Spleen (tissue), 11 donors: ENCODE results near the gene ATP6V0E1. TPM values are rescaled to one million over a fixed set of nuclear protein-coding genes. Genes with fewer than 3 reads are reported as not detected.

Experiments
- DNase-seq: peaks from one replicate; pipeline ENCODE4 v3.0.0-alpha.2; 2020
- H3K27ac ChIP-seq, 8 donors: fragments of 200-600 bp; sonication (generic) in 7 of 8; 1 replicate in 4 of 8; 2 replicates in 4 of 8; pipeline versions ENCODE4 v1.5.0 to v1.8.0; 2016 to 2021; ENCODE audit warnings: inconsistent platforms in 4 of 8, mild to moderate bottlenecking in 4 of 8, moderate library complexity in 1 of 8
- H3K27me3 ChIP-seq, 7 donors: fragments of 200-600 bp; sonication (generic) in 6 of 7; replicated peaks in 1 of 7; 1 replicate in 4 of 7; 2 replicates in 3 of 7; pipeline versions ENCODE4 v1.5.0 to v1.8.0; 2016 to 2021; ENCODE audit warnings: inconsistent platforms in 3 of 7, mild to moderate bottlenecking in 1 of 7
- H3K36me3 ChIP-seq, 6 donors: fragments of 200-600 bp; sonication (generic) in 5 of 6; 1 replicate in 4 of 6; 2 replicates in 2 of 6; pipeline versions ENCODE4 v1.5.0 to v1.8.0; 2016 to 2021; ENCODE audit warnings: inconsistent platforms in 2 of 6
- H3K4me1 ChIP-seq, 6 donors: fragments of 200-600 bp; sonication (generic) in 5 of 6; 1 replicate in 3 of 6; 2 replicates in 3 of 6; pipeline versions ENCODE4 v1.5.0 to v1.8.0; 2016 to 2021; ENCODE audit warnings: inconsistent platforms in 3 of 6
- H3K4me3 ChIP-seq, 8 donors: fragments of 200-600 bp; sonication (generic) in 7 of 8; 1 replicate in 4 of 8; 2 replicates in 4 of 8; pipeline versions ENCODE4 v1.5.0 to v1.8.0; 2016 to 2021; ENCODE audit warnings: inconsistent platforms in 4 of 8, mild to moderate bottlenecking in 4 of 8, moderate library complexity in 2 of 8
- H3K9me3 ChIP-seq, 8 donors: fragments of 200-600 bp; sonication (generic) in 7 of 8; 1 replicate in 4 of 8; 2 replicates in 4 of 8; pipeline versions ENCODE4 v1.5.0 to v1.8.0; 2016 to 2021; ENCODE audit warnings: inconsistent platforms in 4 of 8
- CTCF ChIP-seq, 11 experiments: fragments of 200-600 bp in 7 of 11; fragments of 450-650 bp in 4 of 11; sonication (generic) in 4 of 11; IDR thresholded peaks in 8 of 11; conservative IDR thresholded peaks in 3 of 11; 1 replicate in 7 of 11; 2 replicates in 4 of 11; pipeline versions ENCODE4 v1.4.0 to v1.8.0; 2016 to 2021; ENCODE audit warnings: antibody characterized with exemption in 11 of 11, inconsistent platforms in 4 of 11, mild to moderate bottlenecking in 1 of 11
- POLR2A ChIP-seq, 3 donors: fragments of 450-650 bp; IDR thresholded peaks; one replicate each; pipeline ENCODE4 v1.5.1; 2017; ENCODE audit warnings: antibody characterized with exemption in 3 of 3, mild to moderate bottlenecking in 1 of 3
- POLR2AphosphoS5 ChIP-seq, 3 donors: sonication (generic); formaldehyde crosslinking; IDR thresholded peaks; one replicate each; pipeline ENCODE4 v1.5.1; 2017; ENCODE audit warnings: antibody characterized with exemption in 3 of 3
- WGBS, 5 donors: extraction: QIAGEN DNeasy Blood & Tissue Kit in 3 of 5; methylation state at CpG; one replicate each; pipeline versions ENCODE4 v1.1.5 to v1.1.7; 2013 to 2018; 5-methylcytosine and 5-hydroxymethylcytosine counted together
- intact Hi-C: fragments of 100-400 bp; cut with DNase I; formaldehyde crosslinking; loops from one replicate; pipeline ENCODE4 v1.15.0; 2023; ENCODE audit warnings: low total_unique reads
- polyA plus RNA-seq, 3 donors: library from polyadenylated mRNA; stranded (reverse); fragments of 200-250 nt; gene quantifications; one replicate each; pipeline ENCODE4 v1.2.1, GENCODE V29; 2013
- total RNA-seq, 7 donors: library from RNA; depleted of rRNA in 3 of 7; stranded (reverse); fragments of >200 nt in 3 of 7; fragmentation: NEBNext Ultra II Directional in 4 of 7; extraction: Animal tissue kit (Norgen Biotek cat#: 25700) in 4 of 7; gene quantifications; one replicate each; pipeline versions ENCODE4 v1.1.0 to v1.2.1, GENCODE V29; 2016 to 2021
- donor health status: healthy with polysubstance abuse.
- donor health status: DM: no; HTN: no; CAD: no; lungs with moderate emphysema.
- donor health status: DM: no; HTN: no; CAD: no.
- donor health status: Bipolar disorder and iron deficiency.
- donor health status: healthy.
- donor health status: DM: no; HTN: no; CAD: no.
- donor health status: DM: yes; HTN: yes; CAD: no.

ATP6V0E1 gene
- total and polyA plus RNA-seq, 10 donors, result 185 to 314 (median 212) TPM

- TF ChIP-seq POLR2AphosphoS5 (IDR thresholded peaks at IDR 0.05) (peak in 1 of 3 donors; percentile 24), POLR2A (IDR thresholded peaks at IDR 0.05) (no peak), CTCF (IDR thresholded peaks at IDR 0.05 in 8 of 11, conservative IDR thresholded peaks at IDR 0.05 in 3 of 11) (no peak)
- no peak for DNase-seq
- Histone ChIP-seq H3K4me1 (peaks cover 0 to 29% (median 13%) of the 10 kb centered on the region in 6 donors), H3K36me3 (peaks cover 0 to 20% (median 12%) of the 10 kb centered on the region in 6 donors), H3K4me3 (no peak overlapping the region), H3K27me3 (peaks cover 0 to 2% (median 0%) of the 10 kb centered on the region in 7 donors), H3K27ac (peak overlapping the region in 4 of 8 donors; percentile 16 to 39 (median 32)), H3K9me3 (no peaks in the 10 kb centered on the region)
- intact Hi-C loops, result loop anchor here (10.0 kb wide), 1 partner anchor 311 kb away; no protein-coding TSS in a partner anchor
- WGBS, 5 donors, result 48 to 64% (median 56%) methylated on average over 3 of the region's 3 CpGs
Measured at GRCh38 chr5:172973127-172973916, 10.2 kb upstream of the ATP6V0E1 start.

GRCh38 chr5:172973931-172974330 is 9.6 kb upstream of the ATP6V0E1 start:
- no peak for DNase-seq
- intact Hi-C loops, result loop anchor here (10.0 kb wide), 1 partner anchor 311 kb away; no protein-coding TSS in a partner anchor
- 78 to 90% (median 85%) methylated on average over 8 of the region's 8 CpGs for WGBS, 5 donors
- TF ChIP-seq POLR2AphosphoS5 (IDR thresholded peaks at IDR 0.05), result no peak
- no peak for TF ChIP-seq POLR2A (IDR thresholded peaks at IDR 0.05)
- TF ChIP-seq CTCF (IDR thresholded peaks at IDR 0.05 in 8 of 11, conservative IDR thresholded peaks at IDR 0.05 in 3 of 11), result no peak
- H3K36me3 ChIP-seq, result peaks cover 0 to 14% (median 10%) of the 10 kb centered on the region in 6 donors
- peak overlapping the region in 2 of 8 donors; percentile 30 to 39 for H3K27ac ChIP-seq
- no peaks in the 10 kb centered on the region for H3K9me3 ChIP-seq
- H3K4me3 ChIP-seq, result no peak overlapping the region
- peaks cover 0 to 2% (median 0%) of the 10 kb centered on the region in 7 donors for H3K27me3 ChIP-seq
- H3K4me1 ChIP-seq, result peaks cover 0 to 31% (median 11%) of the 10 kb centered on the region in 6 donors

GRCh38 chr5:172975289-172975688 is 8.3 kb upstream of the ATP6V0E1 start:
- WGBS, 5 donors, result 86 to 95% (median 92%) methylated on average over 11 of the region's 11 CpGs

More at GRCh38 chr5:172975289-172975688, 8.3 kb upstream of the ATP6V0E1 start:
- Histone ChIP-seq H3K36me3 (peaks cover 0 to under 1% (median 0%) of the 10 kb centered on the region in 6 donors), H3K27ac (no peak overlapping the region), H3K27me3 (peaks cover 0 to 2% (median 0%) of the 10 kb centered on the region in 7 donors), H3K9me3 (no peaks in the 10 kb centered on the region), H3K4me1 (peaks cover 0 to 17% (median 3%) of the 10 kb centered on the region in 6 donors), H3K4me3 (no peak overlapping the region)
- TF ChIP-seq POLR2A (IDR thresholded peaks at IDR 0.05), result no peak
- TF ChIP-seq CTCF (IDR thresholded peaks at IDR 0.05 in 8 of 11, conservative IDR thresholded peaks at IDR 0.05 in 3 of 11), result no peak
- no peak for TF ChIP-seq POLR2AphosphoS5 (IDR thresholded peaks at IDR 0.05)
- no peak for DNase-seq
- intact Hi-C loops, result loop anchor here (5.0 to 10.0 kb wide), 2 partner anchors 172 to 310 kb away; no protein-coding TSS in a partner anchor
